Panc1 (cell line): Measurements from ENCODE around the gene KCNQ1. TPM values are rescaled to one million over a fixed set of nuclear protein-coding genes. Genes with fewer than 3 reads are reported as not detected.

ENCODE experiments used
- ATAC-seq: fragments of 200-7000 bp; cut with Tn5 transposase; 2 replicates; pipeline ENCODE4 v1.9.1; 2020; ENCODE audit warnings: mild to moderate bottlenecking, moderate library complexity
- BruUV-seq: library from RNA; stranded (reverse); fragments of 400-500 nt; replicated peaks from 2 replicates; lab custom pipeline; 2021; lab: Mats Ljungman, UMichigan
- CTCF ChIA-PET: fragments of 300-600 bp; sonication (Branson Sonifier 250); formaldehyde crosslinking; loops from one replicate; lab custom pipeline; 2022; ENCODE audit warnings: antibody characterized with exemption; lab: Charles Lee
- POLR2A ChIA-PET: fragments of 300-600 bp; sonication (Branson Sonifier 250); formaldehyde crosslinking; loops from one replicate; lab custom pipeline; 2022; ENCODE audit warnings: antibody characterized with exemption; lab: Charles Lee
- DNase-seq: peaks from one replicate; pipeline ENCODE4 v3.0.0-alpha.2; 2010; ENCODE audit warnings: low read depth, low spot score
- H3K27ac ChIP-seq: 2 replicates; pipeline ENCODE4 v1.5.1; 2011; ENCODE audit warnings: mild to moderate bottlenecking, low read length, inconsistent platforms
- H3K27me3 ChIP-seq: fragments of 200-500 bp; sonication (Bioruptor generic); 2 replicates; pipeline ENCODE4 v1.6.0; 2014; ENCODE audit warnings: low read length, inconsistent platforms; ENCODE audit not compliant: control insufficient read depth, insufficient read depth
- H3K36me3 ChIP-seq: fragments of 200-500 bp; sonication (Bioruptor generic); 2 replicates; pipeline ENCODE4 v1.5.1; 2014; ENCODE audit warnings: inconsistent platforms, mild to moderate bottlenecking, low read length, moderate library complexity; ENCODE audit not compliant: control insufficient read depth, insufficient read depth
- H3K4me1 ChIP-seq: 2 replicates; pipeline ENCODE4 v1.5.1; 2011; ENCODE audit warnings: inconsistent platforms, mild to moderate bottlenecking, low read length, moderate library complexity; ENCODE audit not compliant: control insufficient read depth, insufficient read depth
- H3K4me3 ChIP-seq, 2 experiments: 2 replicates each; pipeline ENCODE4 v1.5.1; 2011 to 2012; ENCODE audit warnings: low read depth in 2 of 2, low read length in 2 of 2, mild to moderate bottlenecking in 2 of 2, inconsistent platforms in 1 of 2, moderate library complexity in 1 of 2
- H3K9me3 ChIP-seq: fragments of 200-500 bp; sonication (Bioruptor generic); 2 replicates; pipeline ENCODE4 v1.5.1; 2014; ENCODE audit warnings: low read depth, mild to moderate bottlenecking, inconsistent platforms, low read length, moderate library complexity; ENCODE audit not compliant: control insufficient read depth, insufficient read depth
- POLR2AphosphoS5 ChIP-seq: IDR thresholded peaks from 2 replicates; pipeline ENCODE4 v1.6.1; 2012; ENCODE audit warnings: mild to moderate bottlenecking, low read depth, low read length, moderate library complexity
- SIN3A ChIP-seq: IDR thresholded peaks from 2 replicates; pipeline ENCODE4 v1.6.1; 2012; ENCODE audit warnings: low read depth, mild to moderate bottlenecking, low read length, moderate library complexity, borderline replicate concordance; ENCODE audit not compliant: insufficient read depth
- TCF7L2 ChIP-seq: IDR thresholded peaks from 2 replicates; pipeline ENCODE4 v1.6.1; 2011; ENCODE audit warnings: mild to moderate bottlenecking, low read depth, low read length, inconsistent platforms
- in situ Hi-C: cut with HindIII; loops from 2 replicates; pipeline ENCODE4 v1.10.0; 2016; ENCODE audit warnings: low sequenced_read_pairs, low pct_unique_long_range_greater_than_20kb
- intact Hi-C: fragments of 100-400 bp; cut with micrococcal nuclease; formaldehyde crosslinking; loops from one replicate; pipeline ENCODE4 v1.10.0; 2022; ENCODE audit not compliant: unreplicated experiment
- total RNA-seq: library from RNA; stranded (reverse); gene quantifications from one replicate; pipeline ENCODE4 v1.2.1, GENCODE V29; 2021; ENCODE audit not compliant: unreplicated experiment
- TF ChIP-seq, protein P1 (sequence below): fragments of 450-650 bp; IDR thresholded peaks from 2 replicates; pipeline ENCODE4 v1.5.1; 2017; ENCODE audit warnings: mild to moderate bottlenecking
- TF ChIP-seq, protein P2 (sequence below), 2 experiments: IDR thresholded peaks; 2 replicates each; pipeline ENCODE4 v1.6.1; 2011 to 2012; ENCODE audit warnings: low read depth in 2 of 2, control low read depth in 1 of 2, low read length in 1 of 2, mild to moderate bottlenecking in 1 of 2, moderate library complexity in 1 of 2; ENCODE audit not compliant: insufficient read depth in 1 of 2

KCNQ1 gene
- total RNA-seq, 1 experiment from 2014 or later, result 1.0 TPM

DNA sequence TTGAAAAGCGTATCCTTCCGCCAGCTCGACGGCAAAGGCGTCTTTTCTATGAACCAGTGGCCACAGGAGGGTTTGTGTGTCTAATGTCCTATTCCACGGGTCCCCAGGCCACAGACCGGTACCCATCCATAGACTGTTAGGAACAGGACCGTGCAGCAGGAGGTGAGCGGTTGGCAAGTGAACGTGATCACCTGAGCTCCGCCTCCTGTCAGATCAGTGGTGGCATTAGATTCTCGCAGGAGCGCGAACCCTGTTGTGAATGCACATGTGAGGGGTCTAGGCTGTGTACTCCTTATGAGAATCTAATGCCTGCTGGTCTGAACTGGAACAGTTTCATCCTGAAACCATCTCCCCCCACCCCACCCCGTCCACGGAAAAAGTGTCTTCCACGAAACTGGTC, 317.6 kb downstream of the KCNQ1 start:
- TF ChIP-seq TCF7L2 (no peak), SIN3A (no peak), POLR2AphosphoS5 (no peak)
- TF ChIP-seq, protein P1, sequence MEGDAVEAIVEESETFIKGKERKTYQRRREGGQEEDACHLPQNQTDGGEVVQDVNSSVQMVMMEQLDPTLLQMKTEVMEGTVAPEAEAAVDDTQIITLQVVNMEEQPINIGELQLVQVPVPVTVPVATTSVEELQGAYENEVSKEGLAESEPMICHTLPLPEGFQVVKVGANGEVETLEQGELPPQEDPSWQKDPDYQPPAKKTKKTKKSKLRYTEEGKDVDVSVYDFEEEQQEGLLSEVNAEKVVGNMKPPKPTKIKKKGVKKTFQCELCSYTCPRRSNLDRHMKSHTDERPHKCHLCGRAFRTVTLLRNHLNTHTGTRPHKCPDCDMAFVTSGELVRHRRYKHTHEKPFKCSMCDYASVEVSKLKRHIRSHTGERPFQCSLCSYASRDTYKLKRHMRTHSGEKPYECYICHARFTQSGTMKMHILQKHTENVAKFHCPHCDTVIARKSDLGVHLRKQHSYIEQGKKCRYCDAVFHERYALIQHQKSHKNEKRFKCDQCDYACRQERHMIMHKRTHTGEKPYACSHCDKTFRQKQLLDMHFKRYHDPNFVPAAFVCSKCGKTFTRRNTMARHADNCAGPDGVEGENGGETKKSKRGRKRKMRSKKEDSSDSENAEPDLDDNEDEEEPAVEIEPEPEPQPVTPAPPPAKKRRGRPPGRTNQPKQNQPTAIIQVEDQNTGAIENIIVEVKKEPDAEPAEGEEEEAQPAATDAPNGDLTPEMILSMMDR, result no peak
- TF ChIP-seq, protein P2, sequence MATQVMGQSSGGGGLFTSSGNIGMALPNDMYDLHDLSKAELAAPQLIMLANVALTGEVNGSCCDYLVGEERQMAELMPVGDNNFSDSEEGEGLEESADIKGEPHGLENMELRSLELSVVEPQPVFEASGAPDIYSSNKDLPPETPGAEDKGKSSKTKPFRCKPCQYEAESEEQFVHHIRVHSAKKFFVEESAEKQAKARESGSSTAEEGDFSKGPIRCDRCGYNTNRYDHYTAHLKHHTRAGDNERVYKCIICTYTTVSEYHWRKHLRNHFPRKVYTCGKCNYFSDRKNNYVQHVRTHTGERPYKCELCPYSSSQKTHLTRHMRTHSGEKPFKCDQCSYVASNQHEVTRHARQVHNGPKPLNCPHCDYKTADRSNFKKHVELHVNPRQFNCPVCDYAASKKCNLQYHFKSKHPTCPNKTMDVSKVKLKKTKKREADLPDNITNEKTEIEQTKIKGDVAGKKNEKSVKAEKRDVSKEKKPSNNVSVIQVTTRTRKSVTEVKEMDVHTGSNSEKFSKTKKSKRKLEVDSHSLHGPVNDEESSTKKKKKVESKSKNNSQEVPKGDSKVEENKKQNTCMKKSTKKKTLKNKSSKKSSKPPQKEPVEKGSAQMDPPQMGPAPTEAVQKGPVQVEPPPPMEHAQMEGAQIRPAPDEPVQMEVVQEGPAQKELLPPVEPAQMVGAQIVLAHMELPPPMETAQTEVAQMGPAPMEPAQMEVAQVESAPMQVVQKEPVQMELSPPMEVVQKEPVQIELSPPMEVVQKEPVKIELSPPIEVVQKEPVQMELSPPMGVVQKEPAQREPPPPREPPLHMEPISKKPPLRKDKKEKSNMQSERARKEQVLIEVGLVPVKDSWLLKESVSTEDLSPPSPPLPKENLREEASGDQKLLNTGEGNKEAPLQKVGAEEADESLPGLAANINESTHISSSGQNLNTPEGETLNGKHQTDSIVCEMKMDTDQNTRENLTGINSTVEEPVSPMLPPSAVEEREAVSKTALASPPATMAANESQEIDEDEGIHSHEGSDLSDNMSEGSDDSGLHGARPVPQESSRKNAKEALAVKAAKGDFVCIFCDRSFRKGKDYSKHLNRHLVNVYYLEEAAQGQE (IDR thresholded peaks at IDR 0.05; ENCODE audit: insufficient read depth in 1 of 2, low read depth in 2 of 2, low read length in 1 of 2), result no peak
- ChIA-PET POLR2A (no interaction called here), CTCF (no interaction called here)
- Histone ChIP-seq H3K27me3 (peaks cover 13% of the 10 kb centered on the region; the same call in 1 of the 2 replicates), H3K27ac (no peak overlapping the region), H3K36me3 (no peaks in the 10 kb centered on the region), H3K9me3 (no peaks in the 10 kb centered on the region), H3K4me1 (no peaks in the 10 kb centered on the region), H3K4me3 (no peak overlapping the region)
- ATAC-seq (no peak), DNase-seq (no peak)
- no TSS peak for BruUV-seq
- in situ Hi-C loops, result no loop called here
- intact Hi-C loops, result no loop called here

DNA sequence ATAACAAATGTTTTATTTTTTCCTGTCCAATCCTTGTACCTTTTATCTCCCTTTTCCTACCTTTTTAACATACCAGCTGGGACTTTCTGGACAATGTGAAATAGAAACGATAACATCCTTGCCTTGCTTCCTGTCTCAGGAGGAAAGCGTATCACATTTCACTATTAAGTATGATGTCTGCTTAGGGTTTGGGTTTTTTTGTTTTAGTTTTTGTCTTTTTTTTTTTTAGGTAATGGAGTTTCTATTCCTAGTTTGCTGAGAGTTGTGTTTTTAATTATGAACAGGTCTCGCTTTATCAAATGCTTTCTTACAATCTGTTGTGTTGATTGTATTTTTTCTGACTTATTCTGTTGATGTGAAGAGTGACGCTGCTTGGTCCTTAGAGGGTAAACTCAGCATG, 319.2 kb downstream of the KCNQ1 start:
- in situ Hi-C loops, result no loop called here
- no peaks in the 10 kb centered on the region for H3K9me3 ChIP-seq
- peaks cover 13% of the 10 kb centered on the region; the same call in 1 of the 2 replicates for H3K27me3 ChIP-seq
- H3K4me3 ChIP-seq, result no peak overlapping the region
- no peak for DNase-seq
- CTCF ChIA-PET, result no interaction called here
- intact Hi-C loops, result no loop called here
- POLR2A ChIA-PET, result no interaction called here
- ATAC-seq, result no peak
- H3K27ac ChIP-seq, result no peak overlapping the region
- H3K36me3 ChIP-seq, result no peaks in the 10 kb centered on the region
- no peaks in the 10 kb centered on the region for H3K4me1 ChIP-seq
- BruUV-seq, result no TSS peak
- TF ChIP-seq POLR2AphosphoS5, result no peak
- TF ChIP-seq, protein P1, result no peak
- TF ChIP-seq TCF7L2, result no peak
